Measurements from ENCODE around the gene NAPA. TPM values are rescaled to one million over a fixed set of nuclear protein-coding genes. Genes with fewer than 3 reads are reported as not detected.

The NAPA gene
- total and polyA plus RNA-seq, 2 of the 13 experiments (the other 11 are each of a cell fraction or from before 2014, with no cell fraction given), result 32.6 to 65.9 TPM

DNA sequence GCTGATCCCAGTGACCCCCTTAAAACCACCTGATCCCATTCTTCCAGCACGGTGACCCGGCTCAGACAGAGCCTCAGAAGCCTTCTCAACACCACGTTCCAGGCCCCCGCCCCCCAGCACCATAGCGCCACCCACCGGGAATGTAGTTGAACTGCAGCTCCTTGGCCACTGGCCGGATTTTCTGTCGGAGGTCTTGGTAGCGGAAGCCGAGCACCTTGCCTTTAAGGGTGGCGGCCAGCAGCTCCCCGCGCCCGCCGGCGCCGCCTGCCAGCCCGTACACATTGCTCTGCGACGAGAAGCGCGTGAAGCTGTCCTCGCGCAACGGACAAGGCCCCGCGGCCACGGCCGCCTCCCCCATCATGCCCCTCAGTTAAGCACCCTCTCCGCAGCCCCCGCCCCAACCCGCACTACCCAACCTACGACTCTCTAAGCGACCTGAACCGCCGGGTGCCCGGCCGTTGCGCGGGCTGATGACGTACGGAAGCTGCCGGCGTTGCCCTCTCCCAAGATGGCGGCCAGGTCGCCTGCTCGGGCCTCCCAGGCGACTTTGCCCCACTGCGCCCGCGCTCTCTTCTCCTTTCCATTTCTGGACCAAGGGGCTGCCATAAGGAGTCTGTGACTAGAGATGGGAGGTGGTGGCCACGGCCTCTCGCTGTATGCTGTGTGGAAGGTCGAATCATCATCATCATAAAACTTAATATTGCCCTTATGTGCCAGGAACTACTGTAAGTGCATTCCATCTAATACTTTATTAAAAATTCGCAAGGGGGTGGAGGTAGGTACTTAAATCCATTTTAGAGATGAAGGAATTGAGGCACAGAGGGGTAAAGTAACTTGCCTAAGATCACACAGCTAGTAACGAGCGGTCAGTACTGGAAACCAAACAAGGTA lies 30.8 kb downstream of the NAPA start, which contains the start of gene KPTN:
TSS of gene KPTN (minus strand) at position 420 of the 891 bp plus-strand sequence. CDS start at position 361, 59 bp downstream.
- POLR2A ChIA-PET, result interaction anchor here (0.8 to 1.3 kb wide), 7 partner anchors 27 to 135 kb away, joined by 3 to 6 read pairs (median 3); partner anchors contain the start of genes DHX34 and NAPA
- Histone ChIP-seq H3K4me2 (ENCODE audit: low read depth, low read length) (peak within 1 kb of the TSS; percentile 94), H3K4me3 (replicated peaks in 1 of 3; ENCODE audit: insufficient read depth in 1 of 3, low read depth in 2 of 3, low read length in 3 of 3) (peak within 1 kb of the TSS; percentile 86 to 98 (median 87)), H3K4me1 (ENCODE audit: insufficient read depth, low read length) (peaks cover 12% of the 10 kb centered on the region), H2AFZ (ENCODE audit: low read length) (peak within 1 kb of the TSS; percentile 89), H3K27ac (ENCODE audit: extremely low read length, insufficient read depth, low read length) (peak within 1 kb of the TSS; percentile 87), H3K27me3 (ENCODE audit: control insufficient read depth in 1 of 2, insufficient read depth in 2 of 2, low read length in 2 of 2) (no peaks in the 10 kb centered on the region), H3K79me2 (ENCODE audit: insufficient read depth, low read length) (no peaks in the 10 kb centered on the region), H4K20me1 (ENCODE audit: insufficient read depth, low read length) (no peaks in the 10 kb centered on the region), H3K9ac (ENCODE audit: insufficient read depth, low read depth, low read length) (peak within 1 kb of the TSS; percentile 95), H3K36me3 (replicated peaks in 1 of 2; ENCODE audit: control insufficient read depth in 1 of 2, insufficient read depth in 2 of 2, low read length in 2 of 2) (peaks cover 0 to 3% of the 10 kb centered on the region in 2 experiments; a peak in 2 of 5 replicates), H3K9me3 (ENCODE audit: low read length) (no peaks in the 10 kb centered on the region)
- CTCF ChIA-PET (ENCODE audit: low intra/inter-chr PET ratio, low total read pairs), result interaction anchor here (1.3 to 1.8 kb wide), 2 partner anchors 47 to 214 kb away, joined by 5 to 11 read pairs; no protein-coding TSS in a partner anchor
- in situ Hi-C loops (cut with HindIII; ENCODE audit: extremely low pct_ligation_motif_present, low pct_unique_long_range_greater_than_20kb), result no loop called here
- DNase-seq (ENCODE audit: low spot score) (peak; percentile 77), FAIRE-seq (peak; percentile 60), ATAC-seq (peak; percentile 86)
- TSS peak; percentile 53 for BruUV-seq (replicated peaks)
- intact Hi-C loops (cut with micrococcal nuclease; ENCODE audit: unreplicated experiment), result no loop called here
- WGBS (ENCODE audit: low lambda C conversion rate), result 6% methylated on average over 22 of the region's 57 CpGs
- TF ChIP-seq, protein P1, sequence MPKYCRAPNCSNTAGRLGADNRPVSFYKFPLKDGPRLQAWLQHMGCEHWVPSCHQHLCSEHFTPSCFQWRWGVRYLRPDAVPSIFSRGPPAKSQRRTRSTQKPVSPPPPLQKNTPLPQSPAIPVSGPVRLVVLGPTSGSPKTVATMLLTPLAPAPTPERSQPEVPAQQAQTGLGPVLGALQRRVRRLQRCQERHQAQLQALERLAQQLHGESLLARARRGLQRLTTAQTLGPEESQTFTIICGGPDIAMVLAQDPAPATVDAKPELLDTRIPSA (CRISPR knock-in tag; IDR thresholded peaks at IDR 0.05; ENCODE audit: borderline replicate concordance), result no peak
- TF ChIP-seq DMAP1 (CRISPR knock-in tag; IDR thresholded peaks at IDR 0.05) (peak; percentile 67; the same call in 1 of the 2 replicates), ZNF496 (CRISPR knock-in tag; IDR thresholded peaks at IDR 0.05; ENCODE audit: insufficient replicate concordance) (no peak), RFX1 (IDR thresholded peaks at IDR 0.05) (no peak), ZNF780A (CRISPR knock-in tag; IDR thresholded peaks at IDR 0.05) (no peak), ARID2 (CRISPR knock-in tag; IDR thresholded peaks at IDR 0.05; ENCODE audit: borderline replicate concordance) (no peak), ZNF333 (CRISPR knock-in tag; IDR thresholded peaks at IDR 0.05; ENCODE audit: borderline replicate concordance) (no peak), ZNF343 (CRISPR knock-in tag; IDR thresholded peaks at IDR 0.05) (peak; percentile 23; the same call in 1 of the 2 replicates), ZNF160 (CRISPR knock-in tag; IDR thresholded peaks at IDR 0.05) (0 out of 2 replicates have a peak, but pooled peaks have one; percentile 59), FOXO1 (CRISPR knock-in tag; IDR thresholded peaks at IDR 0.05) (no peak), DR1 (CRISPR knock-in tag; IDR thresholded peaks at IDR 0.05) (0 out of 2 replicates have a peak, but pooled peaks have one; percentile 43), ZNF263 (CRISPR knock-in tag; IDR thresholded peaks at IDR 0.05) (peak; percentile 51; the same call in 1 of the 2 replicates), TRIM24 (CRISPR knock-in tag; IDR thresholded peaks at IDR 0.05) (no peak), ZNF567 (CRISPR knock-in tag; IDR thresholded peaks at IDR 0.05; ENCODE audit: borderline replicate concordance) (no peak), HDAC1 (CRISPR knock-in tag; IDR thresholded peaks at IDR 0.05) (peak; percentile 69), HOXA7 (CRISPR knock-in tag; IDR thresholded peaks at IDR 0.05) (no peak), SIN3B (IDR thresholded peaks at IDR 0.05; ENCODE audit: low read length) (no peak; the same call in 1 of the 2 replicates), ZFP41 (CRISPR knock-in tag; IDR thresholded peaks at IDR 0.05; ENCODE audit: borderline replicate concordance) (no peak), ZNF12 (CRISPR knock-in tag; IDR thresholded peaks at IDR 0.05) (no peak), ZNF136 (CRISPR knock-in tag; IDR thresholded peaks at IDR 0.05; ENCODE audit: low read depth) (peak; percentile 81; the same call in 1 of the 2 replicates), SRF (IDR thresholded peaks at IDR 0.05; ENCODE audit: low read depth, low read length) (peak; percentile 27; the same call in 1 of the 2 replicates), GATA4 (IDR thresholded peaks at IDR 0.05; ENCODE audit: borderline replicate concordance, low read depth) (no peak), ZBTB7B (CRISPR knock-in tag; IDR thresholded peaks at IDR 0.05) (no peak)
- TF ChIP-seq, protein P2, sequence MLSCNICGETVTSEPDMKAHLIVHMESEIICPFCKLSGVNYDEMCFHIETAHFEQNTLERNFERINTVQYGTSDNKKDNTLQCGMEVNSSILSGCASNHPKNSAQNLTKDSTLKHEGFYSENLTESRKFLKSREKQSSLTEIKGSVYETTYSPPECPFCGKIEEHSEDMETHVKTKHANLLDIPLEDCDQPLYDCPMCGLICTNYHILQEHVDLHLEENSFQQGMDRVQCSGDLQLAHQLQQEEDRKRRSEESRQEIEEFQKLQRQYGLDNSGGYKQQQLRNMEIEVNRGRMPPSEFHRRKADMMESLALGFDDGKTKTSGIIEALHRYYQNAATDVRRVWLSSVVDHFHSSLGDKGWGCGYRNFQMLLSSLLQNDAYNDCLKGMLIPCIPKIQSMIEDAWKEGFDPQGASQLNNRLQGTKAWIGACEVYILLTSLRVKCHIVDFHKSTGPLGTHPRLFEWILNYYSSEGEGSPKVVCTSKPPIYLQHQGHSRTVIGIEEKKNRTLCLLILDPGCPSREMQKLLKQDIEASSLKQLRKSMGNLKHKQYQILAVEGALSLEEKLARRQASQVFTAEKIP (CRISPR knock-in tag; IDR thresholded peaks at IDR 0.05; ENCODE audit: borderline replicate concordance), result no peak
